Uterus (tissue), 4 donors: ENCODE measurements around the gene CLDN3. TPM values are rescaled to one million over a fixed set of nuclear protein-coding genes. Genes with fewer than 3 reads are reported as not detected.

Experiments used
- DNase-seq, 2 donors: peaks; one replicate each; pipeline ENCODE4 v3.0.0-alpha.2; 2019 to 2020
- H3K27ac ChIP-seq, 2 donors: fragments of 200-600 bp; sonication (generic); 1 replicate in 1 of 2; 2 replicates in 1 of 2; pipeline ENCODE4 v1.5.1; 2016 to 2018
- H3K27me3 ChIP-seq, 2 donors: fragments of 200-600 bp; sonication (generic); one replicate each; pipeline ENCODE4 v1.5.1; 2018 to 2019; ENCODE audit warnings: control low read depth in 1 of 2
- H3K36me3 ChIP-seq, 2 donors: fragments of 200-600 bp; sonication (generic); one replicate each; pipeline ENCODE4 v1.5.1; 2019; ENCODE audit warnings: control low read depth in 1 of 2
- H3K4me1 ChIP-seq, 2 donors: fragments of 200-600 bp; sonication (generic); one replicate each; pipeline ENCODE4 v1.5.1; 2018 to 2019; ENCODE audit warnings: control low read depth in 1 of 2
- H3K4me3 ChIP-seq, 2 donors: fragments of 200-600 bp; sonication (generic); 1 replicate in 1 of 2; 2 replicates in 1 of 2; pipeline ENCODE4 v1.5.1; 2018 to 2019; ENCODE audit warnings: mild to moderate bottlenecking in 1 of 2
- H3K9me3 ChIP-seq, 2 donors: fragments of 200-600 bp; sonication (generic); one replicate each; pipeline ENCODE4 v1.5.1; 2019; ENCODE audit warnings: control low read depth in 1 of 2
- CTCF ChIP-seq, 4 experiments: fragments of 200-600 bp in 2 of 4; fragments of 450-650 bp in 2 of 4; sonication (generic) in 2 of 4; IDR thresholded peaks; one replicate each; pipeline ENCODE4 v1.5.1; 2016 to 2019; ENCODE audit warnings: antibody characterized with exemption in 4 of 4, mild to moderate bottlenecking in 2 of 4, moderate library complexity in 1 of 4
- POLR2A ChIP-seq, 2 donors: fragments of 450-650 bp; IDR thresholded peaks; one replicate each; pipeline ENCODE4 v1.6.1; 2016; ENCODE audit warnings: antibody characterized with exemption in 2 of 2, mild to moderate bottlenecking in 1 of 2, moderate library complexity in 1 of 2
- intact Hi-C: fragments of 100-400 bp; cut with DNase I; formaldehyde crosslinking; loops from one replicate; pipeline ENCODE4 v1.15.1; 2023; ENCODE audit warnings: low total_unique reads
- small RNA-seq: library from RNA; depleted of rRNA; stranded (forward); fragments of <200 nt; gene quantifications from one replicate; pipeline ENCODE3, GENCODE V24; 2016
- total RNA-seq, 4 donors: library from RNA; depleted of rRNA in 3 of 4; stranded (reverse); fragments of >200 nt in 3 of 4; gene quantifications; one replicate each; pipeline versions ENCODE4 v1.1.0 to v1.2.4, GENCODE V29; 2014 to 2023
- donor health status: DM: yes; HTN: yes; CAD: no.

CLDN3 gene
- total RNA-seq, 4 donors from 2014 or later = 0.51 to 15.1 (median 0.88) TPM; not detected in 1

- intact Hi-C loops = no loop called here
- no peaks in the 10 kb centered on the region for H3K36me3 ChIP-seq
- peaks cover 0 to 12% of the 10 kb centered on the region in 2 donors for H3K4me1 ChIP-seq
- H3K27ac ChIP-seq = no peak overlapping the region
- no peaks in the 10 kb centered on the region for H3K9me3 ChIP-seq
- TF ChIP-seq POLR2A (IDR thresholded peaks at IDR 0.05) (no peak), CTCF (IDR thresholded peaks at IDR 0.05) (no peak)
- no peaks in the 10 kb centered on the region for H3K27me3 ChIP-seq
- DNase-seq = no peak
- peak overlapping the region; percentile 33 to 70 for H3K4me3 ChIP-seq
Measured at GRCh38 chr7:73719806-73720169, 50.3 kb downstream of the CLDN3 start.

Small RNAs within 50 kb of the gene (small RNA-seq; reads per million reads assigned to genes)
- not detected for gene RN7SL265P

Other genes starting within 250 kb of the CLDN3 start
- gene BAZ1B, start 248.0 kb downstream of the CLDN3 start, total RNA-seq = 10 to 100 TPM; 29.5 to 79.5 (median 59.8) TPM
- gene BCL7B, start 212.6 kb downstream of the CLDN3 start, total RNA-seq = 10 to 100 TPM; 13.8 to 63.5 (median 43.7) TPM
- 100 to 1,000 TPM in 1 of 4 donors, 10 to 100 TPM in 3; 21.5 to 106 (median 50.9) TPM for gene TBL2, start 191.7 kb downstream of the CLDN3 start, total RNA-seq
- gene MLXIPL, start 145.7 kb downstream of the CLDN3 start, total RNA-seq = 1 to 10 TPM in 2 of 4 donors, not detected in 2; 1.7 to 1.9 TPM
- 1 to 10 TPM in 3 of 4 donors, not detected in 1; 6.7 to 9.3 (median 8.8) TPM for gene VPS37D, start 102.4 kb downstream of the CLDN3 start, total RNA-seq
- 10 to 100 TPM in 1 of 4 donors, 1 to 10 TPM in 2, under 1 TPM in 1; 0.29 to 14.1 (median 3.3) TPM for gene DNAJC30, start 86.8 kb downstream of the CLDN3 start, total RNA-seq
- gene BUD23, start 86.7 kb downstream of the CLDN3 start, total RNA-seq = 10 to 100 TPM; 12.4 to 54.6 (median 31.5) TPM
- 10 to 100 TPM in 2 of 4 donors, 1 to 10 TPM in 2; 2.3 to 19.1 (median 11.0) TPM for gene STX1A, start 50.6 kb downstream of the CLDN3 start, total RNA-seq
- 10 to 100 TPM in 2 of 4 donors, 1 to 10 TPM in 2; 4.4 to 14.1 (median 7.7) TPM for gene ABHD11, start 31.5 kb downstream of the CLDN3 start, total RNA-seq
- gene CLDN4, start 60.7 kb upstream of the CLDN3 start, total RNA-seq = 10 to 100 TPM in 1 of 4 donors, 1 to 10 TPM in 2, under 1 TPM in 1; 0.77 to 55.7 (median 4.5) TPM
- gene METTL27, start 72.2 kb upstream of the CLDN3 start, total RNA-seq = 1 to 10 TPM in 3 of 4 donors, not detected in 1; 1.5 to 9.3 (median 2.8) TPM
- 1 to 10 TPM in 1 of 4 donors, not detected in 3; 1.1 TPM for gene TMEM270, start 90.9 kb upstream of the CLDN3 start, total RNA-seq